Anterior cingulate cortex (tissue), 58 donors: ENCODE data around the gene AMY2B.
"Not testable (repeated sequence)": the region's sequence is repeated elsewhere in the genome, so short reads cannot be mapped to it uniquely, and the experiment has no call there.

Experiments
- DNase-seq, 58 donors: peaks; one replicate each; lab custom pipeline; 2025; lab: John Stamatoyannopoulos, UW

Gene AMY2B

DNA sequence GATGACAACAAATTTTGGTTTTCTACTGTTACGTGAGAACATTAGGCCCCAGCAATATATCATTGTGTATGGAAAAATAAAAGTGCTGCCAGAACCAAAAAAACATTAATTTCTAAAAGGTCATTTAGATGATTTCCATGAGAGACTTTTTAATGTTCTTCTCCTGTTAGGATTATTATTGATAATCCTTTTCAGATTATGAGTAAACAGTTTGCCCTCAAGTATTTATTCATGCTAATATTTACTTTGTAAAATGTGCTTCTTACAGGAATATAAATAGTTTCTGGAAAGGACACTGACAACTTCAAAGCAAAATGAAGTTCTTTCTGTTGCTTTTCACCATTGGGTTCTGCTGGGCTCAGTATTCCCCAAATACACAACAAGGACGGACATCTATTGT is at the start of gene AMY2B:
Gene AMY2B, plus strand, starts transcription at position 301 of the 400 bp plus-strand sequence. Its CDS starts 14 bp downstream, at position 315.
- not testable (repeated sequence) for DNase-seq

DNA sequence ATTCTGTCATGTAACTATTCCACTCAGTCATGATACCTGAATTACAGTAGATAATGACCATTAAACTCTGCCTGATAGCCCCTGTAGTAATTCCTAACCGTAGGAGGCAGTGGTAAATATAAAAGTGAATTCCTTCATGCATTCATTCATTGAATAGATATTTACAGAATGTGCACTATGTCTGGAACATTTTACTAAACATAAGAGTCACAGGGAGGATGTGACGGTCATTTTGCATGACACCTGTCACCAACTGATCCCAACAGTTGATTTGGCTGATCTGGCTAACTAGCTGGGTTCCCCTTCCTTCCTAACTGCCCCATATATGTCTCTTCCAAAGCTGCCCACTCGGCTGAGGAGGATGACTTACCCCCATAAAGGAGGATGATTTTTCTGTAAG is 48.0 kb upstream of the AMY2B start:
- no peak for DNase-seq

DNA sequence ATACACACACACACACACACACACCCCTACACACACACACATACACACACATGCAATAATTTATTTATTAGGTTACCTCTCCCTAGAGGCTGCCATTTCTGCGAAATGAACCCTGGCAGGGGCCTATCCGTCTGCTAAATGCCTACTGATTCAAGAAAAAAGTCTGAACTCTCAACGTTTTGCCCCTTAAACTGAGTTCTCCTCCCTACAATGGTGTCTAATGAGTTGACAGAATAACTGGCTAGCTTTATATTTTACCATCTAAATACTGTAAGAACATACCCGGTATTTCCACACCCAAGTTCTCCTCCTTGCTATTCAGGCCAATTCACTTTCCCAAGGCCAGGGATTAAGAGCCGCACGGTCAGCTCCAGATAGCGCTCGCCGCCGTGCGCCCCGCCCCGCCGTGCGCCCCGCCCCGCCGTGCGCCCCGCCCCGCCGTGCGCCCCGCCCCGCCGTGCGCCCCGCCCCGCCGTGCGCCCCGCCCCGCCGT is 46.2 kb upstream of the AMY2B start:
- DNase-seq: peak in 4 of 58 donors; percentile 6 to 22 (median 16)

DNA sequence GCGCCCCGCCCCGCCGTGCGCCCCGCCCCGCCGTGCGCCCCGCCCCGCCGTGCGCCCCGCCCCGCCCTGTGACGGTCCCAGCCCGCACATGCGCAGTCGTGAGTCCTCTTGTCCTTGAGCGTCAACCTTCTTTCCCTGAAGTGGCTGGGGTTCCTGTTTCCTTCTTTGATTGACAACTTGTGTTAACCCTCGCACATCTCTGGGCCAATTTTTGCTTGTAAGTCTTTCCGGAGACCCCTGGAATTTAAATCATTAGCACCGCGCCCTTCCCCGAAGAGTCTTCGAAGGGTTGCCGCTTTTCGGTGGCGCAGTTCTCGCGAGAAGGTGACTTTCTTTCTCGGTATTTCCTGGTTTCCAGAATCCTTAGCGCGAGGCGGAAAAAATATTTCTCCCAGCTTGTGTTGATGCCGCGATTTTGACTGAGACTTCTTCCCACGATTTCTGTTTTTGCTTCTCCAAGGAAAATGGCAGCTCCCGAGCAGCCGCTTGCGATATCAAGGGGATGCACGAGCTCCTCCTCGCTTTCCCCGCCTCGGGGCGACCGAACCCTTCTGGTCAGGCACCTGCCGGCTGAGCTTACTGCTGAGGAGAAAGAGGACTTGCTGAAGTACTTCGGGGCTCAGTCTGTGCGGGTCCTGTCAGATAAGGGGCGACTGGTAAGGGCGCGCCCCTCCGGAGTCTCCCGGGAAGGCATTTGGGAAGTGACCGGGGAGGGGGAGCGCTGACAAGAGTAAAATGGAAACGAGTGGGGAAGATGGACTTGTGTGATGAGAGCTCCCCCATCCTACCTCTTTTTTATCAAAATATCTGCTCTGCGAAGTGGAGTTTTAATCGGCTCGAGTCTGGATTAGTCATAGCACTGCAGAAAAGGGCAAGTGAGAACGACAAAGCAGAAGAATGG is 45.5 kb upstream of the AMY2B start, which contains the start of gene RNPC3:
Gene RNPC3, plus strand, starts transcription at position 93 of the 901 bp plus-strand sequence. Its CDS starts 372 bp downstream, at position 465.
- DNase-seq: peak in 57 of 58 donors; percentile 58 to 96 (median 82)

DNA sequence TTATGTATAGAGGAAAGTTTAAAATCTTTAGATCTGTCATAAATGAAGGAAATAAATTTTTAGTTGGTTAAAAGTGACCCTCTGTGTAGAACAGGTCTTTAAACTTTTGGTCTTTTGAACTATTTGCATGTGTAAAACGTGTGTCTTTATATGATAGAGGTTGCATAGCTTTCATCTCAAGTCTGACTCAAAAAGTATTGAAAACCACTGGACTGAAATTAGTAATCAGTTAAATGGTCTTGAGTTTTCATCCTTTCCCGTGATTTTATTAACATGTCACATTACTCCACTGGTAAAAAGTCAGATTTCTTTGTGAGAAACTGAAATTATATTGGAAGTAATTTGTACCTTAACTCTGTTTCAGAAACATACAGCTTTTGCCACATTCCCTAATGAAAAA is 44.1 kb upstream of the AMY2B start:
- DNase-seq: no peak

DNA sequence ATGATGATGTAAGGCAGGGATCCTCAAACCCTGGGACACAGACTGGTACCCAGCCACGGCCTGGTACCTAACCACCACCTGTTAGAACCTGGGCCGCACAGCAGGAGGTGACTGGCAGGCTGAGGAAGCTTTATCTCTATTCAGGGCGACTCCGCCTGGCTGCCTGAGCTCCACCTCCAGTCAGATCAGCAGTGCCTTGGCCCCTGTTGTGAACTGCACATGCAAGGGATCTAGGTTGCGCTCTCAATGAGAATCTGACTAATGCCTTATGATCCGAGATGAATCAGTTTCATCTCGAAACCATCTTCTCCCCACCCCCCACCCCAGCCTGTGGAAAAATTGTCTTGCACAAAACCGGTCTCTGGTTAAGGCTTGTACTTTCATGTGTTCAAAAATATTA is 41.6 kb upstream of the AMY2B start:
- DNase-seq: no peak

DNA sequence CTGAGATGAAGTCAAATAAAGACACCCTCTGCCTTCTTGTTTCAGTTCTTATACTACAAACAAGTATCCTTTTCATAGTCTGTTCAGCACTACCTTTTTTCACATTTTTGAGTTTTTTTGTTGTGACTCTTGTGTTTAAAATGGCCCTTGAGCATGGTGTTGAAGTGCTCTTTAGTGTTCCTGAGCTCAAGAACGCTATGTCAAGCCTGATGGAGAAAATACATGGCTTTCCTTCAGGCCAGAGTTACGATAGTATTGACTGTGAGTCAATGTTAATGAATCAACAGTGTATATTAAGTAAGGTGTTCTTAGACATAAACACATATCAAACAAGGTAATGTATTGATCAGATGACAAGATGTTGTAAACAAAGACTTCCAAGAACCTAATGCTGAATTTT is 33.2 kb upstream of the AMY2B start:
- no peak for DNase-seq

DNA sequence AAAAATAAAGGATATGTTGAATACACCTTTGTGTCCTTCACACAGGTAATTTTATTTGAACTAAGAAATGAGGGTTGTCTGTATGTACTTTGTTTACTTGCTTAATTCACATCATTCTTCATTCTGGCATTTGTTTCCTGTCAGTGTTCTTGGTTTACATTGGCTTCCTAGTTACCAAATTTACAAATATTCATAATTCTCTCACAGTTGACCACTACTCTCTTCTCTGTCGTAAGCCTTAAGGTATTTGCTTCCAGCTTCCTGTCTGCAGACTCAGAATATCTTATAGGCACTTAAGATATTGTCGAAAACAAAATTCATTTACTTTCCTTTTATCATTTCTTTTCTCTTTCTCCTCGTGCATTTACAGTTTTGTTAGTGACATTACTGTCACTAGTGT is 30.0 kb upstream of the AMY2B start:
- no peak for DNase-seq

DNA sequence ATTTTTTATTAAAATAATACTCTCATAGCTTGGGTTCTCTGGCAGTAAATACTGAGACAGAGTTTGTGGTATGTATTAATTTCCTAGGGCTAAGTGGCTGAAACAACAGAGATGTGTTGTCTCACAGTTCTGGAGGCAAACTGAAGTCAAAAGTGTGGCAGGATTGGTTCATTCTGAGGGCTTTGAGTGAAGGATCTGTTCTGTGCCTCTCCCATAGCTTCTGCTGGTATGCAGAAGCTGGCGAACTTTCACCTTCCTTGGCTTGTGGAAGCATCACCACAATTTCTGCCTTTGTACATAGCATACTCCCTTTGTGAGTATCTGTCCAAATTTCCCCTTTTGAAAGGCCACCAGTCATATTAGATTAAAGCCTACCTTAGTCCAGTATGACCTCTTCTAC is 24.9 kb upstream of the AMY2B start:
- DNase-seq: no peak

DNA sequence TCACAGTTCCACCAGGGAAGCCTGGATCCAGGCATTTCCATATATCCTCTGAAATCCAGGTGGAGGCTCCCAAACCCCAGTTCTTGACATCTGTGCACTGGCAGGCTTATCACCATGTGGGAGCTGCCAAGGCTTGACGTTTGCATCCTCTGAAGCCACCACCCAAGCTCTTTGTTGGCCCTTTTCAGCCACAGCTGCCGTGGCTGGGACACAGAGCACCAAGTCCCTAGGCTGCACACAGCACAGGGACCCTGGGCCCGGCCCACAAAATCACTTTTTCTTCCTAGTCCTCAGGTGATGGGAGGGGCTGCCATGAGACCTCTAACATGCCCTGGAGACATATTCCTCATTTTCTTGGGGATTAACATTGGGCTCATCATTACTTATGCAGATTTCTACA is 23.5 kb upstream of the AMY2B start:
- no peak for DNase-seq

DNA sequence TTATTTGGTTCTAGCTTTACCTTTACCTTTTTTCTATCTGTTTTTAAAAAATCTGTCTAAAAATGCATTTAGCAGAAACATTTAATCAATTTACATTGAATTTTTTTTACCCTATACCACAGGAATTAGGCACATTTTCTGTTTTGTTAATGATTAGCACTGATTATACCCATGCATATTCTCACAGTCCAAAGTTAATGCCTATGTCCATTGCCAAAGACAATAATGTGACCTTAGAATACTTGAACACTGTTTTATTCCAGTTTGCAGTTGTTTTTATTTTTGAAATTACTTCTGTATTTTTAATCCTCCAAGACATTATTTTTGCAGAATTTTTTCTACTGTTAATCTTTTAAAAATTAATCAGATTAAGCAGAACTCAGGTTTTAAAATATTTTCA is 11.0 kb upstream of the AMY2B start:
- no peak for DNase-seq

DNA sequence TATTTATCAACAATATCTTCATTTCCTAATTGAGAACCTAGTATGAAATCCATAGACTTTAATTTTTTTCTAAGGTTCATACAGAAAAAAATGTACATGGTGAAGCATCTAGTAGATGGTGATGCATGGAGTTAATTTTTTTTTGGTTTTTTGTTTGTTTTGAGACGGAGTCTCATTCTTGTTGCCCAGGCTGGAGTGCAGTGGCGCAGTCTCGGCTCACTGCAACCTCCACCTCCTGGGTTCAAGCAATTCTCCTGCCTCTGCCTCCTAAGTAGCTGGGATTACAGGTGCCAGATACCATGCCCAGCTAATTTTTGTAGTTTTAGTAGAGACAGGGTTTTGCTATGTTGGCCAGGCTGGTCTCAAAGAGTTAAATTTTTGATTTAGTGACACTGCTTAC is 10.3 kb upstream of the AMY2B start:
- not testable (repeated sequence) for DNase-seq

DNA sequence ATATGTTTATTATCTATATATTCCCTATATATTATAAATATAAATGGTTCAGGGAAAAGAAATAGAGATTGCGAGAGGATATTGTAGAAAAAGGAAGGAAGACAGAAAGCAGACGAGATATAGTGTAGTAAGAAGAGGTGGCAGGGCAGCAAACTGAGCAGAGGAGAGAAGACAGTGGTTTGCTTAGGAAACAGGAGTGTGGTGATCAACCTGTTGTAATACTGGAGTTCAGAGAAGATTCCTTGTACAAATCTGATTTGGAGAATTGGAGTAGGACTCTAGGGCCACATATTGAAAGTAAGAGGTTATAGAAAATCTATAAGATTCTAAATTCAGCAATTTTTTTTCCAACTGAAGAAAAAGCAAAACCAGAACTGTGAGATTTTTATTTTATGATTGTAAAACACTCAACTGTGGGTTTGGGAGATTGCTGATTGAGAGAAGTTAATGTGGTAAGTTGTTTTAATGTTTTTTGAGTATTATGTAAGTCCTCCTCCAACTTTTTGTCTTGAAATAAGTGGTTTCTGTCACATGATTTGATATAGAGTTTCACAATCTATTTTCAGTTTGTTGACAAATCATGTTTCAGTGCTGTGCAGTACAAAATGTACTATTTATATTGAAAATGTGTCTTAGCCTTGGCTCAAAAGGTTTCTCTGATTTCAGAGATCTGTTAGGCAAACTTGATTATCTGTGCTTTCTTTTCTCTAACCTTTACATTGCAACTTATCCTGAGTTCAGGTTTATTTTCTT is 9.6 kb upstream of the AMY2B start:
- DNase-seq: no peak

DNA sequence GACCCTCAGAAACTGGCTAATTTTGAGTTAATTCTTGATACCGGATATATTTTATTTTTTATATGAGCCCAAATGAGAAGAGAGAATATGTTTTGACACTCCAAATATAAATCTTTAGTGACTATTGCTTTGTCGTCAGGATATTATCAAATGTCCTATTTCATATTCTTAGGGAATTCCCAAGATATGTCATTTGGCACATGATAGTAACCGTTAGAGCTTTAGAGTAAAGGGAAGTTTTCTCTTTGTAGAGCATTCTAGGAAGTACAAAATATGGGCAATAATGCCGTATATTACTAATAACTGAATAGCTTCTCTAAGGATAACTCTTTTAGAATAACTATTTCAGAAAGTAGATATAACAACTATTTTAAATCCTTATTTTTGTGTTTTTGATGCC is 8.3 kb upstream of the AMY2B start:
- DNase-seq: no peak

DNA sequence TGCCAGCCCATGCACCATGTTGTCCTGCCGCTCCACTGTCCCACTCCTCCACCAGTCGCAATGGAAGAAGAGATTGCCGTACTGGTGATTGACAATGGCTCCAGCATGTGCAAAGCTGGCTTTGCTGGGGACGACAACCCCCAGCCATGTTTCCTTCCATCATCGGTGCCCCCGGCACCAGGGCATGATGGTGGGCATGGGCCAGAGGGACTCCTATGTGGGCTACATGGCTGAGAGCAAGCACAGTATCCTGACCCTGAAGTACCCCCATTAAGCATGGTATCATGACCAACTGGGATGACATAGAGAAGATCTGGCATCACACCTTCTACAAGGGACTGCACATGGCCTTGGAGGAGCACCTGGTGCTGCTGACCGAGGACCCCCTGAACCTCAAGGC is 1.9 kb upstream of the AMY2B start:
- no peak for DNase-seq

DNA sequence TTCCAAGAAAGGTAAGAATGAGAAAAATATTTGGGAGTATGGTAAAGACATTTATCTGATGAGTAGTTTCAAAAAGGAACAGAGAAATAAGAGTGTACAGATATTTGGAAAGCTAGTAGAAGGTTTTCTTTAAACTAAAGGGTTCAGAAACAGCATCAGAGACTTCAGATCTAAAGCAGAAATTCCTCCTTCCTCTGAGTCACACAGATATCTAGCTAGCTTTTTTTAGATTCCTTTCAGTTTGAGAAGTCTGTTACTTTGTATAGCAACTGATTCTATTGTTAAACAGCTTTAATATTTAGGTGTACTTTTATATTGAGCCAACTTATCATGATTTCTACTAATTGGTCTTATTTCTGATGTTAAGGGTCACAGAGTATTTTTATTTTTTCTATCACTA is 4.7 kb downstream of the AMY2B start:
- no peak for DNase-seq

DNA sequence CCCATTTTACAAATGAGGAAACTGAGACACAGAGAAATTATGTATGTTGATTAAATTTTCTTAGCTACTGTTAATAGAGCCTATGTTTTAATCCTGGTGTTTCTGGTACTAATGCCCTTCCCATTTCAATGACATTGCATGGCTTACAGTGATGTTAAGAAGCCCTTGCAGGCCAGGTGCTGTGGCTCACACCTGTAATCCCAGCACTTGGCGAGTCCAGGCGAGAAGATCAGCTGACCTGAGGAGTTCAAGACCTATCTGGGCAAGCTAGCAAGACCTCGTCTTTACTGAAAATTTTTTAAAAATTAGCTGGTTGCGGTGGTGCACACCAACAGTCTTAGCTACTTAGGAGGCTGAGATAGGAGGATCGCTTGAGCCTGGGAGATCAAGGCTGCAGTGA is 5.4 kb downstream of the AMY2B start:
- DNase-seq: not testable (repeated sequence)

DNA sequence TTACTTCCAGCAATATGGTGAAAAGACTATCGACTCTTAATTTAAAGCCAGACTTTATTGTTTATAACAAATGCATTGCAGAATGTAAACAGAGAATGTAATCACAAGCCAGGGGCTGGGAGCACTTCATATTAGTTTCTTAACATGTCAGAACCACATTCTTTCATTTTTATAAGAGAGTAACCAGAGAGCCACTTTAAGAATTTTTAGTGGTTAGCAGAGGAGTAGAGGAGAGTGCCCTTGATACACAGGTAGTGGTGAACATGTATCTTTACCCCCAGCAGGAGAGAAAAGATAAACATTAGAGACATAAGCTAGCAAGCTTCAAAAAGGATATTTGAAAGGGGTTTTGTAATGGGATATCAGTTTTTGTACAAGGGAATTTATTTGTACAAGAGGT is 11.1 kb downstream of the AMY2B start:
- no peak for DNase-seq

DNA sequence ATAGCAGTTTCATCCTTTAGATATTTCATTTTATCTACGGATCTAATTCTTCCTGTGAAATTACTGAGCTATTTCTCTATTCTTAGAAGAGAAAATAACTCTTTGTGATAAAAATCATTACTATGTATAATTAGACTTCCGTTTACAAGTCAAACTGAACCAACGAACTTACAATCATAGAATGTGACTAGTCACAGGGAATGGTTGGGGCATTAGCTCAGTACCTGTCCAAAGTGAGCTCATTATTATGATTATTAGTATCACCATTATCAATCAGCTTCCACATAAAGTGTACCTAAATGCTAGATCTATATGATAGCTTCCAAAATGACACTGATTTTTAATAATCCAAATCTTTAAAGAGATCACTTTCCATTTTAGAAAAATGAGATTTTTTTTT is 12.5 kb downstream of the AMY2B start:
- no peak for DNase-seq

DNA sequence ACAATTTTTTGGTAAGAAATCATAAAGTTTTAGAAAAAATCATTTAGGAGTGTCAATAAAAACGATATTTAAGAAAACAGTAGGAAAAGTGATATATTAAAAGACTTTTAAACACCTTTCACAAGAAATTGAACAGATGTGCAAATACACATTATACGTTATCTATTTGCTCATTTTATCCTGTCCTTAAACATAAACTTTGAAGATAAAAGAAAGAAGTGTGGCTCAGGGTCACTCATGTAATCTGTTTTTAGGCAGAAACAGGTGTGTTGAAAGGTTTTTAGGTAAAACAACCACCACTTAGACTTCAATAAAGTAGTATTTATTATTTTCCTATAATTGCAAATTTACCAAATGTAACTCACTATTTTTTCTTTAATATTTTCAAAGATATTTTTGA is 13.1 kb downstream of the AMY2B start:
- no peak for DNase-seq

DNA sequence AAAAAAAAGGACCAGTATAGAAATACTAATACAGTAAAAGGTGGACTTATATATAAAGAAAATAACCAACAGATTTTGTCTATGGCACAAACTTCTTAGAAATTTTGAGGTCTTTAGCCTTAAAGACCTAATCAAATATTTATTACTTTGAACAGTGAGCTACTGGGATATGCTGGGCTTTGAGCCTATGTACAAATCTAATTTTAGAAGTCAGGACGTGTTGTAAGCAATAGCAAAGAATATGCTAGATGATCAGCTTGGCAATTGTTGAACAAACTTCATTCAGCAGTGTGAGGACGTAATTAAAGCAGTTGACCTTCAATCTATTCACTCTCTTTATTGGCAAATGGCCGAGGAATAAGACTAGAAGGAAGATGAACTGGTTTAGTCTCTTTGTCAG is 31.4 kb downstream of the AMY2B start:
- DNase-seq: not testable (repeated sequence)
